ENCODE results near the gene GCNA.
"Not testable (repeated sequence)": the region's sequence is repeated elsewhere in the genome, so short reads cannot be mapped to it uniquely, and the experiment has no call there.

Gene GCNA

DNA sequence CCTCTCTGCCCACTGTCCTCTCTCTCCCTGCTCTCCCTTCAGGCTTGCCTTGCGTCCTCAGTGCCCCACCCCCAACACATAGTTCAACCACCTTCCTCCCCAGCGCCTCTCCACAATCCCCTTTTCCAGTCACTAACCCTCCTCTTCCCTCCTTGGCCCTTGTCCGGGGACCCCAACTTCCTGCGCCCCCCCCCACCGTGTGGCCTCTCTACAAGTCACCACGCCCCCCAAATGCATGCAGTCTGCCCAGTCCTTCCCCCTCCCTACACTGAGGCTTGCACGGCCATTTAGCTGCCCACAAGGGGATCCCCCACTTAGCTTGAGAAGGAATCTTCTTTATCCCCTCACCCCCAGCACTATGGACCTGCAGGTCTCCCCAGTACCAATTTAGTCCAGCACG is 39.5 kb downstream of the GCNA start:
- DNase-seq: peak; percentile 37

GRCh38 chrX:71618303-71618721 is 40.1 kb downstream of the GCNA start, which contains the start of gene CXCR3:
TSS of gene CXCR3 (minus strand) at chrX:71618511. CDS start at chrX:71618449, 62 bp downstream.
- DNase-seq: peak; percentile 81

DNA sequence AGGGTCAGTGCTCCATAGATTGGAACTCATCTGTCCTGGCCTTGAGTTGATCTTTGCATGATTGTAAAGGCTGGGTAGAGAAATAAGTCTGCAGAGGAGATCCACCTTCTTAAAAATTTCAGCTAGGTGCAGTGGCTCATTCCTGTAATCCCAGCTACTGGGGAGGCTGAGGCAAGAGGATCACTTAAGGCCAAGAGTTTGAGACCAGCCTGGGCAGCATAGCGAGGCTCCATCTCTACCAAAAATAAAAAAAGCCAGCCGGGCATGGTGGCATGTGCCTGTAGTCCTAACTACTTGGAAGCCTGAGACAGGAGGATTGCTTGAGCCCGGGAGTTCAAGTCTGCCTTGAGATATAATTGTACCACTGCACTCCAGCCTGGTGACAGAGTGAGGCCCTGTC is 40.5 kb downstream of the GCNA start:
- peak; percentile 28 for DNase-seq

DNA sequence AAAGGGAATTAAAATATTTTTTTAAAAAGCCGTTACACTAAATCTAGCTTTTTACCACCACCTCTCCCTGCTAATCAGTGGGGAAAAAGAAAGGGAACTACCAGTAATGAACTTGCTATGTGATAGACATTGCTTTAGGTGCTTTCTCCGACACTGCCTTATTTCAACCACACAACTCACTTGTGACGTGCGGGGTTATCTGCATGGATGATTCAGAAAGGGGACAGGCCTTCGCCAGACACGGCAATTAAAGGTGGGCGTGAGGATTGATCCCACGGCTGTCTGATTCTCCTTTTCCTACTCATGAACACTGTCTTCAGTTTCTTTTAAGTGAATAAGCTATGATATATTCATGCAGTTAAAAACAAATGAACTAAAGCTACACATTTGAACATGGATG is 41.0 kb downstream of the GCNA start:
- peak; percentile 70 for DNase-seq

- no peak for DNase-seq
These were observed 41.7 kb downstream of the GCNA start for GRCh38 chrX:71619986-71620385.

DNA sequence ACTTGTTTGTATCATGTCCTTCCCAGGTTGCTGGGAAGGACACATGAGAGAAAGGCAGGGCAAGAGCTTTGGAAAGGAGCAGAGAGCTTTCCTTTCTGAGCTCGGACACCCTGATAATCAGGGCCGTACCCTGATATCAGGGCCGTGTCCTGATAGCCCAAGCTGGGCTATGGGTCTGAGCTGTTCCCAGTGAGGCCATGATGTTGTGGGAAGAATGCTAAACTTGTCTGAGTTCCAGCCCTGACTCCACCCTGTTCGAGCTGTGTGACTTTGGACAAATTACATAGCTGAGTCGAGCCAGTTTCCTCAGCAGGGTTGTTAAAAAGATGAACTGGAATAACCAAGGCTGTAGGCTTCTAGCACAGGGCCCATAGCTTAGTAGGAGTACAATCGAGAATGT is 43.4 kb downstream of the GCNA start:
- DNase-seq: no peak

- DNase-seq: no peak
These were observed 43.9 kb downstream of the GCNA start for GRCh38 chrX:71622032-71622575.

DNA sequence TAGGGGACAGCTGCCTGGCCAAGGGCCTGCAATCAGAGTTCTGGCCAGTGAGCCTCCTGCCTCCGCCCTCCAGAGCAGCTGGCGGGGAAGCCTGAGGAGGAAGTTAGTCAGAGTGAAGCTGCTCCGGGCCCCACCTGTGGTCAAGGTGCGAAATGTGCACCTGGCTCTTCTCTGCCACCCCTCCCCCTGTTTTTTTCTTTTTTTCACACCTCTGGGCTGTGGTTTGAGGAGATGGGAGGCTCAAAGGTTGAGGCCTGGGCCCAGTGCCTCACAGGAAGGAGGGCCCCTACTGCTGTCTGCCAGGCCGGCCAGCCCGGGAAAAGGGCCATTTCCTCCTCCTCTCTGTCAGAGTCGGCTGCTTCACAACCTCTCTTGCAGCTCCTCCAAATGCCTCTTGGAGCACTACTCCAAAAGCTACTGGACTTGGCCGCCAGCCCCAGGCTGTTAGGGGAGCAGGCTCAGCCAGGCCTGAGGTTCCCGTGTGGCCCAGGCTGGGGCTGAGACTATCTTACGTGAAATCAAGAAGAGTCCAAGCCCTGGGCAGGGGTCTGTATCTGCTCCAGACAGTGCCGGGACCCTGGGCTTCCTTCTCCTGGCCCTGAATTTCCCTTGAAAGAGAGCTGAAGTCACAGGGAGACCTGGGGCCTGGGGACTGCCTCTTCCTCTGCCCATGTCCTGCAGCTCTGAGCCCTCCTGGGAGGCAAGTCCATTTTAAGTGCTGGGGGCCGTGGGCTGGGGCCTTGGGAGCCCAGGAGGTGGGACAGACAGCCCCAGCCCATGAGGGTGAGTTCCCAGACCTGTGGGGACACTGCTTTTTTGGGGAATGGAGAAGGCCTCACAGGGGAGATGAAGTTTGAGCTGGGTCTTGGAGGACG is 44.6 kb downstream of the GCNA start:
- DNase-seq: peak; percentile 72

- peak; percentile 31 for DNase-seq
These were observed 45.5 kb downstream of the GCNA start for GRCh38 chrX:71623714-71624113.

- no peak for DNase-seq
These were observed 47.2 kb downstream of the GCNA start for GRCh38 chrX:71625471-71625870.

DNA sequence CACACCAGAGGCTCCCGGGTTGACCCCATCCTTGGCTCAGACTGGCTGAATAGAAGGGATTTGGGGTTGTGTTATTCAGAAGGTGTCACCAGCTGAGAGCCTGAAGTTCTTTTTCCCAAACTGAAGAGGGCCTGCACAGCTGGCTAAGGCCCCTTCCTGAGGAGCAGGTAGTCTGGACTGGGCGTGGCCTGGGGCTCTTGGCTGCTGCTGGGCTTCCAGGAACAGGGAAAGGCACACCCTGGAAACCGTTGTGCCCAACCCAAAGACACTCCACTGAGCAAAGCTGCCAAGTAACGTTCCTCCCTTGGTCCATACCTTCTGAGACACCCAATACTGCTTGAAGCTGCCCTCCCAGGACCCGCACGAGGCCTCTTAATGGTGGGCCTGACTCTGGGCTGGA is 48.3 kb downstream of the GCNA start:
- DNase-seq: no peak

DNA sequence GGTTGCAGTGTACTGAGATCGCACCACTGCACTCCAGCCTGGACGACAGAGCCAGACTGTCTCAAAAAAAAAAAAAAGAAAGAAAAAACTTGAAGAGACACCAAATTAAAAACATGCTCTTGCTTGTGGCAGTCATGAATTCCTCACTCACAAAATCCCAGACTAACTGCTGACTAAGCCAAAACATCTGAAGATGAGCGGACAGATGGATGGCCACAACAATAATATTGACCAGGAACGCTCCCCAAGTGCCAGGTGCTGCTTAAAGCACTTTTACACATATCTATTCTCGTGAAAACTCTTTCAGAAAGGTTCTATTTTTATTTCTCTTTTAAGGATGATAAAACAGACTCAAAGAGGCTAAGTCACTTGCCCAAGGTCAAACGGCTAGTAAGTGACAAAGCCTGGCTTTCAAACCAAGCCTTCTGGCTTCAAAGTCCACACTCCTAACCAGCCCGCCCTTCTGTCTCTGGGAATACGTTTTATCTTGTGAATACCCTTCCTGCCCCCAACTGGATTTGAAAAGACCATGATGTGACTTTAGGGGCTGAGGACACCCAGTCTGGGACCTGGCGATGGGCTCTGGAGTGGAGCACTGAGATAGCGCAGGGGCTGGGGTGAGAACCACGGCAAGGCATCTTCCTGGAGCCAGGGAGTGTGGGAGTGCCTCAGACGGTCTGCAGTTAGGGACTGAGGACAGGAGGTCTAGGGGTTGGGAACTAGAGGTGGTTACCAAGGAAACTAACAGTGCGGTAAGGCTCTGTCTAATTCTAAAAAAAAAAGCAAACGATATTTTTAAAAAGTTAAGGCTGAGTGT is 49.6 kb downstream of the GCNA start:
- DNase-seq: no peak

GRCh38 chrX:71629467-71629866 is 51.2 kb downstream of the GCNA start:
- no peak for DNase-seq

DNA sequence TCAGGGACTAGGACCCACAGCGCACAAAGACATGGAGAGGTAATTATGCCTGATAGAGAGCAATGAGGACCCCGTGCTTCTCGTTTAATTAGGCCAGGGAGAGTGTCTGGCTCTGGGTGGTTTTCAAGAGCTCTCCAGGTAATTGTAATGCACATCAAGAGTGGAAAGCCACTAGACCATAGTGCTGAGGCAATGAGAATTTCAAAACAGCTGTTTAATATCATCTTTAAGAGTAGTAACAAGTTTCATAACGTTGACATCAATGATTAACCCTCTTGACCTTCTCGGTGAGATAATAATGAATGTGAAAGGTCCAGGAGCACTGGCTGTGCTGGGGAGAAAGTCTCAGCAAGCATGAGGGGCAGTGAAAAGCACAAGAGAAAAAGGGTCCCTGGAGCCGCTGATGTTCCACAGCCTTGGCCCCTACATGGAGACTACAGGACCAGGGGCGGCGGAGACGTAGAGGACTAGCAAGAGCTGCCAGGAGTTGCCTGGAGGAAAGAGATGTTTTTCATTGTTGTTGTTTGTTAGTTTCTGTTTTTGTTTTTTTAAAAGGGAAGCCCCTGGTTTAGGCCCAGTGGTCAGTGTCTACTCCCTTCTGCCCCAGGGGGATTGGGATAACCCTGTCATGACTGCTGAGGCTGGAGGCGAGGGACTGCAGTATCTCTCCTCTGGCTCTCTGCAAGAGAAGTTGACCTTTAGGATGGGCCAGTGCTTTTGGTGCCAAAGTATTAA is 54.9 kb downstream of the GCNA start:
- DNase-seq: no peak

DNA sequence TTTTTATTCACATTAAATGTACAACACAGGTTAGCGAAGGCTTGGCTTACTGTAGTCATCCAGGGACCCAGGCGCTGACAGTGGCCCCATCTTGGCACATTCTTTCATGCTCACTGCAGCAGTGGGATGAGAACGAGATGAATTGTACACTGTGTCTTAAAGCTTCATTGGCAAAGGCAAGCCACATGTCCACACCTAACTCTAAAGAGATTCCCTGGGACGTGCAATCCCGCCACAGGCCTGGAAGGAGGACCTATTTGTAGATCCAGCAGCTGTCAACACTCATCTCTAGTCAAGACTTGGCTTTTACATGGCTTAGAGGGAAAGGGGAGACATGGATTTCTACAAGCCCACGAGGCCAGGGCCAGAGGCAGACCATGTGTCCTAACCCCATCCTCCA is 56.1 kb downstream of the GCNA start:
- no peak for DNase-seq

GRCh38 chrX:71636438-71637252 is 58.4 kb downstream of the GCNA start:
- no peak for DNase-seq

- DNase-seq: no peak
These were observed 59.0 kb downstream of the GCNA start for GRCh38 chrX:71637253-71637618.

- DNase-seq: no peak
These were observed 59.6 kb downstream of the GCNA start for GRCh38 chrX:71637848-71638247.

DNA sequence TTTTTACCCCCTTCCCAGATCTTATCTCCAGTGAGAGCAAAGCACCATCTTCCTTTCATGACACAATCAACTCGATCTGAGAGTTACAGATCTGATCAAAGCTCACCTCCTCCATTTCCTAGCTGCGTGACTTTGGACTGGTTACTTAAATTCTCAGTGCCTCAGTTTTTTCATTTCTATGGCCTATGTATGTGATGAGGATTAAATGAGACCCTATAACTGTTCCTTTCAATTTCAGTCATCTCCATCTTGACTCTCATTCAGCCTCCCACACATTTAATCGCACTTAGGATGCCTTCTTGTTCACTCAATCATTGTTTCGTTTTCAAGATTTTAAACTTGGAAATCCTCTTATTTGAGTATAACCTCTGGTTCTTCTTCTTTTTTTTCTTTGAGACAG is 60.2 kb downstream of the GCNA start:
- no peak for DNase-seq

DNA sequence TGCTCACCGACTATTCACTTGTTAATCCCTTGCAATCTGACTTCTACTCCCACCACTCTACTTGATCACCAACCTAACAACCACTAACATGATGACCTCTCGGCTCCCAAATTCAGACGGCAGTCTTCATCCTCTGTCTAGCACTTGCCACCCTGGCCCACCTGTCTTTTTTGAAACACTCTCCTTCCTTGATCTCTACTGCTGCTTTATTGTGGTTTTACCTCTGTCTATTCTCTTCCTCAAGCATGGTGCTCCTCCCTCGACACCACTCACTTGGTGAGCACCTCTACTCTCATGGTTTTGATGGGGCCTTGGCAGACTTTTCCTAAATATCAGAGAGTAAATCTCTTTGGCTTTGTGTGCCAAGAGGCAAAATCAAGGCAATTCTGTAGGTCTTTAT is 61.8 kb downstream of the GCNA start:
- DNase-seq: no peak

GRCh38 chrX:71644406-71644805 is 66.2 kb downstream of the GCNA start:
- not testable (repeated sequence) for DNase-seq

GRCh38 chrX:71650333-71650969 is 72.2 kb downstream of the GCNA start:
- no peak for DNase-seq
